Lung (tissue), 5 donors: ENCODE measurements around the gene EMSY. TPM values are rescaled to one million over a fixed set of nuclear protein-coding genes. Genes with fewer than 3 reads are reported as not detected.

Experiments
- polyA plus RNA-seq, 2 donors: library from polyadenylated mRNA; stranded (reverse); fragments of 200-250 nt; gene quantifications; one replicate each; pipeline ENCODE4 v1.2.1, GENCODE V29; 2013
- small RNA-seq: library from RNA; depleted of rRNA; stranded (forward); fragments of <200 nt; gene quantifications from one replicate; pipeline ENCODE3, GENCODE V24; 2014; ENCODE audit warnings: low replicate concordance
- total RNA-seq, 2 donors: library from RNA; depleted of rRNA in 1 of 2; stranded (reverse); fragments of >200 nt in 1 of 2; gene quantifications; one replicate each; pipeline ENCODE4 v1.2.1, GENCODE V29; 2014 to 2021
- donor health status: Bipolar disorder and iron deficiency.
- donor health status: healthy.
- donor health status: DM: yes; HTN: yes; CAD: no.

The EMSY gene
- total and polyA plus RNA-seq, 4 donors: 5.0 to 59.3 (median 15.5) TPM

Small RNA genes lying within 50 kb of the gene (small RNA-seq; reads per million reads assigned to genes)
- not detected for gene AP001189.2
- not detected for gene RF00019

Other genes with a start within 250 kb of the EMSY start
- 10 to 100 TPM in 1 of 2 donors, 1 to 10 TPM in 1; 4.4 to 31.3 TPM for gene WNT11, start 238.5 kb upstream of the EMSY start, total RNA-seq
- 1 to 10 TPM; 1.5 to 2.7 TPM for gene WNT11, start 238.5 kb upstream of the EMSY start, polyA plus RNA-seq
- gene THAP12, start 63.9 kb upstream of the EMSY start, total RNA-seq: 10 to 100 TPM; 34.6 to 43.4 TPM
- gene THAP12, start 63.9 kb upstream of the EMSY start, polyA plus RNA-seq: 10 to 100 TPM; 18.5 to 22.3 TPM
- gene GVQW3, start 63.7 kb upstream of the EMSY start, total RNA-seq: 1 to 10 TPM; 2.4 to 7.0 TPM
- under 1 TPM; 0.53 to 0.77 TPM for gene GVQW3, start 63.7 kb upstream of the EMSY start, polyA plus RNA-seq
- gene LRRC32, start 225.7 kb downstream of the EMSY start, total RNA-seq: 10 to 100 TPM; 38.3 to 69.9 TPM
- gene LRRC32, start 225.7 kb downstream of the EMSY start, polyA plus RNA-seq: 100 to 1,000 TPM; 100 to 159 TPM